ENCODE results near the gene AKNA. TPM values are rescaled to one million over a fixed set of nuclear protein-coding genes. Genes with fewer than 3 reads are reported as not detected.
A peak's percentile ranks its signal among the peaks of the same experiment; 100 is the strongest.

Gene AKNA
- total RNA-seq, 2 donors from 2014 or later, result 204 to 246 TPM

GRCh38 chr9:114291886-114292590 is 95.7 kb downstream of the AKNA start:
- no peak for ATAC-seq (replicated peaks in 1 of 2)
- H3K4me1 Mint-ChIP-seq (ENCODE audit: low read depth), result no peaks in the 10 kb centered on the region

GRCh38 chr9:114291064-114291474 is 96.7 kb downstream of the AKNA start:
- Mint-ChIP-seq H3K9me3 (peaks cover 4 to 8% of the 10 kb centered on the region in 2 donors), H3K4me3 (no peak overlapping the region), H3K36me3 (ENCODE audit: insufficient read depth in 2 of 2) (peaks cover 5 to 15% of the 10 kb centered on the region in 2 donors), H3K4me1 (ENCODE audit: low read depth) (no peaks in the 10 kb centered on the region), H3K27me3 (ENCODE audit: low read depth) (peaks cover 6% of the 10 kb centered on the region), H3K27ac (no peak overlapping the region)
- peak; percentile 45 to 51 for ATAC-seq (replicated peaks in 1 of 2)
- DNase-seq, result peak; percentile 58 to 78

More at GRCh38 chr9:114291886-114292590, 95.7 kb downstream of the AKNA start:
- peaks cover 5 to 16% of the 10 kb centered on the region in 2 donors for H3K36me3 Mint-ChIP-seq (ENCODE audit: insufficient read depth in 2 of 2)
- H3K4me3 Mint-ChIP-seq, result no peak overlapping the region
- no peak for DNase-seq
- peaks cover 6% of the 10 kb centered on the region for H3K27me3 Mint-ChIP-seq (ENCODE audit: low read depth)
- no peak overlapping the region for H3K27ac Mint-ChIP-seq
- H3K9me3 Mint-ChIP-seq, result peaks cover 4 to 8% of the 10 kb centered on the region in 2 donors

- DNase-seq (no peak), ATAC-seq (replicated peaks in 1 of 2) (peak; percentile 13 to 36)
- Mint-ChIP-seq H3K9me3 (peaks cover 3 to 4% of the 10 kb centered on the region in 2 donors), H3K4me3 (no peak overlapping the region), H3K27me3 (ENCODE audit: low read depth) (peaks cover 6% of the 10 kb centered on the region), H3K36me3 (ENCODE audit: insufficient read depth in 2 of 2) (peaks cover 5 to 10% of the 10 kb centered on the region in 2 donors), H3K4me1 (ENCODE audit: low read depth) (no peaks in the 10 kb centered on the region), H3K27ac (no peak overlapping the region)
These were observed 97.2 kb downstream of the AKNA start for GRCh38 chr9:114290561-114290986.

- no peak for ATAC-seq (replicated peaks in 1 of 2)
- Mint-ChIP-seq H3K36me3 (ENCODE audit: insufficient read depth in 2 of 2) (peaks cover 3 to 8% of the 10 kb centered on the region in 2 donors), H3K4me3 (no peak overlapping the region), H3K4me1 (ENCODE audit: low read depth) (no peaks in the 10 kb centered on the region), H3K27ac (no peak overlapping the region), H3K9me3 (peaks cover 0 to 4% of the 10 kb centered on the region in 2 donors), H3K27me3 (ENCODE audit: low read depth) (peaks cover 6% of the 10 kb centered on the region)
- DNase-seq, result no peak
These were observed 98.0 kb downstream of the AKNA start for GRCh38 chr9:114289571-114290481.

GRCh38 chr9:114289106-114289505 is 98.7 kb downstream of the AKNA start:
- ATAC-seq (replicated peaks in 1 of 2) (no peak), DNase-seq (no peak)
- H3K27ac Mint-ChIP-seq, result no peak overlapping the region
- no peaks in the 10 kb centered on the region for H3K9me3 Mint-ChIP-seq
- H3K4me3 Mint-ChIP-seq, result no peak overlapping the region
- no peaks in the 10 kb centered on the region for H3K4me1 Mint-ChIP-seq (ENCODE audit: low read depth)
- peaks cover 6% of the 10 kb centered on the region for H3K27me3 Mint-ChIP-seq (ENCODE audit: low read depth)
- H3K36me3 Mint-ChIP-seq (ENCODE audit: insufficient read depth in 2 of 2), result peaks cover 0 to 4% of the 10 kb centered on the region in 2 donors

GRCh38 chr9:114288193-114289091 is 99.3 kb downstream of the AKNA start:
- ATAC-seq (replicated peaks in 1 of 2), result no peak
- no peak for DNase-seq

GRCh38 chr9:114287763-114288192 is 100.0 kb downstream of the AKNA start:
- DNase-seq (no peak), ATAC-seq (replicated peaks in 1 of 2) (no peak)
- Mint-ChIP-seq H3K4me3 (no peak overlapping the region), H3K27me3 (ENCODE audit: low read depth) (peaks cover 6% of the 10 kb centered on the region), H3K36me3 (ENCODE audit: insufficient read depth in 2 of 2) (no peaks in the 10 kb centered on the region), H3K4me1 (ENCODE audit: low read depth) (peaks cover 4% of the 10 kb centered on the region), H3K9me3 (no peaks in the 10 kb centered on the region), H3K27ac (no peak overlapping the region)

More at GRCh38 chr9:114288193-114289091, 99.3 kb downstream of the AKNA start:
- Mint-ChIP-seq H3K27ac (no peak overlapping the region), H3K4me3 (no peak overlapping the region), H3K4me1 (ENCODE audit: low read depth) (no peaks in the 10 kb centered on the region), H3K27me3 (ENCODE audit: low read depth) (peaks cover 6% of the 10 kb centered on the region), H3K9me3 (no peaks in the 10 kb centered on the region), H3K36me3 (ENCODE audit: insufficient read depth in 2 of 2) (peaks cover 0 to 3% of the 10 kb centered on the region in 2 donors)

GRCh38 chr9:114287001-114287762 is 100.6 kb downstream of the AKNA start:
- peaks cover 6% of the 10 kb centered on the region for H3K27me3 Mint-ChIP-seq (ENCODE audit: low read depth)
- H3K4me1 Mint-ChIP-seq (ENCODE audit: low read depth), result peaks cover 9% of the 10 kb centered on the region
- no peaks in the 10 kb centered on the region for H3K9me3 Mint-ChIP-seq
- H3K4me3 Mint-ChIP-seq, result no peak overlapping the region
- H3K36me3 Mint-ChIP-seq (ENCODE audit: insufficient read depth in 2 of 2), result no peaks in the 10 kb centered on the region
- H3K27ac Mint-ChIP-seq, result no peak overlapping the region
- no peak for DNase-seq
- ATAC-seq (replicated peaks in 1 of 2), result no peak

- H3K4me3 Mint-ChIP-seq, result no peak overlapping the region
- peaks cover 5% of the 10 kb centered on the region for H3K27me3 Mint-ChIP-seq (ENCODE audit: low read depth)
- no peaks in the 10 kb centered on the region for H3K36me3 Mint-ChIP-seq (ENCODE audit: insufficient read depth in 2 of 2)
- DNase-seq, result no peak
- peaks cover 9% of the 10 kb centered on the region for H3K4me1 Mint-ChIP-seq (ENCODE audit: low read depth)
- ATAC-seq (replicated peaks in 1 of 2), result no peak
- H3K9me3 Mint-ChIP-seq, result no peaks in the 10 kb centered on the region
- H3K27ac Mint-ChIP-seq, result no peak overlapping the region
These were observed 101.6 kb downstream of the AKNA start for GRCh38 chr9:114286146-114286679.

- no peaks in the 10 kb centered on the region for H3K36me3 Mint-ChIP-seq (ENCODE audit: insufficient read depth in 2 of 2)
- H3K27me3 Mint-ChIP-seq (ENCODE audit: low read depth), result no peaks in the 10 kb centered on the region
- H3K4me3 Mint-ChIP-seq, result no peak overlapping the region
- ATAC-seq (replicated peaks in 1 of 2), result no peak
- no peak for DNase-seq
- no peaks in the 10 kb centered on the region for H3K9me3 Mint-ChIP-seq
- peaks cover 9% of the 10 kb centered on the region for H3K4me1 Mint-ChIP-seq (ENCODE audit: low read depth)
- no peak overlapping the region for H3K27ac Mint-ChIP-seq
These were observed 102.5 kb downstream of the AKNA start for GRCh38 chr9:114285166-114285867.

- Mint-ChIP-seq H3K27me3 (ENCODE audit: low read depth) (no peaks in the 10 kb centered on the region), H3K36me3 (ENCODE audit: insufficient read depth in 2 of 2) (no peaks in the 10 kb centered on the region), H3K4me1 (ENCODE audit: low read depth) (peaks cover 9% of the 10 kb centered on the region), H3K4me3 (no peak overlapping the region), H3K27ac (no peak overlapping the region), H3K9me3 (no peaks in the 10 kb centered on the region)
- ATAC-seq (replicated peaks in 1 of 2), result no peak
- DNase-seq, result no peak
These were observed 103.3 kb downstream of the AKNA start for GRCh38 chr9:114284316-114285060.
